Body of pancreas (tissue), 4 donors: ENCODE measurements around the gene MGAT5.

ENCODE experiments used
- CTCF ChIP-seq, 7 experiments: fragments of 450-650 bp in 4 of 7; fragments of 200-600 bp in 3 of 7; sonication (generic) in 3 of 7; IDR thresholded peaks; one replicate each; pipeline ENCODE4 v1.5.1; 2016 to 2019; ENCODE audit warnings: antibody characterized with exemption in 7 of 7
- POLR2A ChIP-seq, 3 donors: fragments of 450-650 bp; IDR thresholded peaks; one replicate each; pipeline ENCODE4 v1.6.1; 2016; ENCODE audit warnings: antibody characterized with exemption in 3 of 3, mild to moderate bottlenecking in 2 of 3

GRCh38 chr2:134244587-134244986, 9.3 kb upstream of the MGAT5 start:
- TF ChIP-seq CTCF (IDR thresholded peaks at IDR 0.05) = no peak
- TF ChIP-seq POLR2A (IDR thresholded peaks at IDR 0.05) = no peak
